HL-60 (cell line): ENCODE measurements around the gene DNAH6.

Experiments
- DNase-seq, 2 experiments: peaks; one replicate each; pipeline ENCODE4 v3.0.0-alpha.2; 2010 to 2020; ENCODE audit warnings: low read depth in 1 of 2, low spot score in 1 of 2
- H3K27ac ChIP-seq: fragments of 250-450 bp; sonication (Bioruptor Pico); replicated peaks from 2 replicates; pipeline ENCODE4 v1.5.1; 2020; ENCODE audit warnings: mild to moderate bottlenecking, moderate library complexity
- H3K27me3 ChIP-seq: fragments of 250-450 bp; sonication (Bioruptor Pico); 2 replicates; pipeline ENCODE4 v1.5.1; 2021; ENCODE audit warnings: mild to moderate bottlenecking, moderate library complexity; ENCODE audit not compliant: insufficient read depth, poor library complexity, severe bottlenecking
- H3K4me3 ChIP-seq: replicated peaks from 2 replicates; pipeline ENCODE4 v1.5.1; 2011; ENCODE audit warnings: mild to moderate bottlenecking, control low read depth, low read length; ENCODE audit not compliant: insufficient read depth
- CTCF ChIP-seq: IDR thresholded peaks from one replicate; pipeline ENCODE4 v1.5.1; 2011; ENCODE audit warnings: low read length, control low read depth, inconsistent platforms; ENCODE audit not compliant: insufficient read depth
- GABPA ChIP-seq: IDR thresholded peaks from 2 replicates; pipeline ENCODE4 v1.6.1; 2012; ENCODE audit warnings: low read depth
- POLR2AphosphoS5 ChIP-seq: IDR thresholded peaks from 2 replicates; pipeline ENCODE4 v1.6.1; 2012; ENCODE audit warnings: low read depth
- REST ChIP-seq: IDR thresholded peaks from 2 replicates; pipeline ENCODE4 v1.6.1; 2012; ENCODE audit warnings: low read depth; ENCODE audit not compliant: insufficient replicate concordance
- SPI1 ChIP-seq: IDR thresholded peaks from 2 replicates; pipeline ENCODE4 v1.6.1; 2012; ENCODE audit warnings: low read depth, mild to moderate bottlenecking, borderline replicate concordance

The DNAH6 gene

GRCh38 chr2:84603911-84604310, 87.6 kb downstream of the DNAH6 start:
- H3K27ac ChIP-seq, result no peak overlapping the region
- DNase-seq, result no peak
- no peak overlapping the region for H3K4me3 ChIP-seq
- no peak for TF ChIP-seq REST
- TF ChIP-seq CTCF, result no peak
- TF ChIP-seq GABPA, result no peak
- TF ChIP-seq POLR2AphosphoS5, result no peak
- no peak for TF ChIP-seq SPI1
- no peaks in the 10 kb centered on the region for H3K27me3 ChIP-seq

GRCh38 chr2:84613082-84613481, 96.8 kb downstream of the DNAH6 start:
- DNase-seq, result no peak
- no peak overlapping the region for H3K4me3 ChIP-seq
- no peak overlapping the region for H3K27ac ChIP-seq
- TF ChIP-seq CTCF (no peak), POLR2AphosphoS5 (no peak), GABPA (no peak), SPI1 (no peak), REST (no peak)
- H3K27me3 ChIP-seq, result peaks cover under 1% of the 10 kb centered on the region

GRCh38 chr2:84619794-84620371, 103.6 kb downstream of the DNAH6 start:
- no peak overlapping the region for H3K27ac ChIP-seq
- H3K27me3 ChIP-seq, result peaks cover 2% of the 10 kb centered on the region
- no peak for TF ChIP-seq POLR2AphosphoS5
- no peak for TF ChIP-seq REST
- no peak for TF ChIP-seq CTCF
- no peak for TF ChIP-seq GABPA
- no peak for TF ChIP-seq SPI1
- DNase-seq, result no peak
- H3K4me3 ChIP-seq, result no peak overlapping the region
